Measurements from ENCODE around the gene ATG13. TPM values are rescaled to one million over a fixed set of nuclear protein-coding genes. Genes with fewer than 3 reads are reported as not detected.
A peak's percentile ranks its signal among the peaks of the same experiment; 100 is the strongest.
"Not testable (repeated sequence)": the region's sequence is repeated elsewhere in the genome, so short reads cannot be mapped to it uniquely, and the experiment has no call there.

The ATG13 gene
- total RNA-seq (100 to 1,000 TPM; 110 to 129 TPM), total RNA-seq (100 to 120 reads per million in 2 donors)

DNA sequence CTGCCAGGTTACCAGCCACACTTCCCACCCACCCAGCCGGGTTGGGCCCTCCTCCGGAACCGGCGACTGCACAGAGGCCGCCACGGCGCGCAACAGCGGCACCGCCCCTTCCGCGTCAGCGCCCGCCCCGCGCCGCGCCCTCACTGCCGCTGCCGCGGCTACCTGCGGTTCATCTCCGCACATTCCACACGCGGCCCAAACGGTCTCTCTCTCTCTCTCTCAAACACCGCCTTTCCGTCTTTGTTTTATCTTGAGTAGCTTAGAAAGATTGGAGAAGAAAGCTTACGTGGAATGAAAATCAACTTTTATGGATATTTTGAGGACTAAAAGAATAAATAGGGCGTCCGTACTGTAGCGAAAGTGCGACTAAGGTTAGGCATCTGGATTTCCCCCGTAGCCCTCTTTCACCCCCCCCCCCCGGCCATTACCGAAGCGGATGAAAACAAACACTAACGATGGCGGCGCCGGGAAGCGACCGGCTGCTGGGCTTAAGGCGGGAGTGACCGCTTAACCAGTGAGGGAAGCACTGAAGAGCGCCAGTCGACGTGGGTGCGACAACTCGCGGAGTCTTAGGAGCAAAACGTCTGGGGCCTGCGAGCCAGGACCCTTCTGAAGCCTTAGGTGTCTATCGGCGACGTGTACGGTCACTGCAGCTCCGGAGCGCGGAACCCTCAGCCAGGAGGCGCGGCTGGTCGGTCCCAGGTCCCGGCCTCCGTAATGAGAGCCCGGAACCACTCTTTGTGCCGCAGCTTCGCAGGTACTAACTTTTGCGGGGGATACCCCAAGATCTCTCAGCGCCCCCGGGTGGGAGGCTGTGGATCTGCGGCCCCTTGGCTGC is at the start of gene ATG13, which contains the start of gene HARBI1:
Gene ATG13, plus strand, starts transcription at position 420 of the 838 bp plus-strand sequence. CDS start 26,739 bp downstream, outside the sequence.
Gene HARBI1, minus strand, starts transcription at position 94 of the 838 bp plus-strand sequence. CDS start 990 bp downstream, outside the sequence.
- Mint-ChIP-seq H3K27me3 (no peaks in the 10 kb centered on the region), H3K36me3 (ENCODE audit: low read depth) (no peaks in the 10 kb centered on the region), H3K4me3 (peak within 1 kb of the TSS; percentile 96), H3K27ac (peak within 1 kb of the TSS; percentile 97), H3K4me1 (peaks cover 32% of the 10 kb centered on the region)
- H3K9me3 ChIP-seq (ENCODE audit: control insufficient read depth, low read length, poor library complexity, severe bottlenecking): no peaks in the 10 kb centered on the region
- peak; percentile 92 for ATAC-seq
- peak; percentile 86 to 90 (median 89) for DNase-seq

DNA sequence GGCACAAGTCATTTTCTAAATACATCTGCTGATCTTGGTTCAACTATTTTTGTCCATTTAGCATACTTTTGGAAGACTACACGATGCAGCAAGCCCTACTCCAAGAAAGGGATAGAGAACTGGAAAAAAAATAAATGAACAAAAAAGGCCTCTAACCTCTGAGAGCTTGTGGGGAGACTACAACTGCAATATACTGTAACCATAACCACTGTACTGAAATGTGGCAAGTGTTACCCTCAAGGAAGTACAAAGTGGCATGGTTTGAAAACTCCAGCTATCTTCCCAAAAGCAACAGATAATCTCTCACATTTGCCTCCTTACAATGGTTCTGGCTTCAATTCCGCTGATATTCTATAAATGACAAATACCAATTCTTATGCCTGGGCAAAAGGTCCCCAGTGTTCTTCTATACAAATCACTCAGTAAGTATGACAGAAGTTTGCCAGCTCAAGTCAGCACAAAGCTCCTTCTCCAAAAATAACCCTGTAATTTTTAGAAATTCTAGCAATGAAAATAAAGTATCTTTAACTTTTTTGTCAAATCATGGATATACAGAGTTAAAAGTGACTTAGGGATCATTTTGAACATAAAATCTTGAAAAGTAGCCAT is 46.5 kb upstream of the ATG13 start:
- Mint-ChIP-seq H3K4me1 (peaks cover 10% of the 10 kb centered on the region), H3K27ac (no peak overlapping the region), H3K4me3 (no peak overlapping the region), H3K27me3 (no peaks in the 10 kb centered on the region), H3K36me3 (ENCODE audit: low read depth) (no peaks in the 10 kb centered on the region)
- DNase-seq: no peak
- no peak for ATAC-seq
- no peaks in the 10 kb centered on the region for H3K9me3 ChIP-seq (ENCODE audit: control insufficient read depth, low read length, poor library complexity, severe bottlenecking)

DNA sequence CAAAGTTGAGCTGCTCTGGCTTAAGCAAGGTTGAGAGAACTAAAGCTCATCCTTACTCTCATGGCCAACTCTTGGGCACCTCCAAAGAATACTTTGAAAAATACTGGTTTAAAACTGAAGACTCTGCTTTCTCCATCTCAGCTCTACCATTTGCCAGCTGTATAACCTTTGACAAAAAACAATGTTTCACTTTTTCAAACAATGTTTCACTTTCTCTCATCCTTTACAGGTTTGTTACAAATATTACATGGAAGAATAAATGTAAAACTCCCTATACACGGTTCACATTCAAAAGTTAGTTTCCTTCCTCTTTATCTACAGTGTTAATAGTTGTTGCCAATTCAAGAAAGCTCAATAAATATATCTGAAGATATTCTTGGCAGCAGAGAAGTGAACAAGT is 42.7 kb upstream of the ATG13 start:
- Mint-ChIP-seq H3K4me3 (no peak overlapping the region), H3K36me3 (ENCODE audit: low read depth) (peaks cover 3% of the 10 kb centered on the region), H3K4me1 (peaks cover 21% of the 10 kb centered on the region), H3K27me3 (no peaks in the 10 kb centered on the region), H3K27ac (no peak overlapping the region)
- H3K9me3 ChIP-seq (ENCODE audit: control insufficient read depth, low read length, poor library complexity, severe bottlenecking): no peaks in the 10 kb centered on the region
- ATAC-seq: no peak
- DNase-seq: no peak

DNA sequence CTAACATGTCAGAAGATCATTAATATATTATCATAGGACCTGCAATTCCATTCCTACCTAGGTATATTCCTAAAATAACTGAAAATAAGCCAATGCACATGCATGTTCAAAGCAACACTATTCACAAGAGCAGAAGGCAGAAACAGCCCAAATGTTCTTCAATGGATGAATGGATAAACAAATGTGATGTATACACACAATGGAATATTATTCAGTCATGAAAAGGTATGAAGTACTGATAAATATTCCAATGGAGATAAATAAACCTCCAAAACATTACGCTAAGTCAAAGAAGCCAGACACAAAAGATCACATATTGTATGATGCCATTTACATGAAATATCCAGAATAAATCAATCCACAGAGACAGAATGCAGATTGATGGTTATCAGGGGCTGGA is 40.3 kb upstream of the ATG13 start:
- Mint-ChIP-seq H3K27me3 (no peaks in the 10 kb centered on the region), H3K4me3 (no peak overlapping the region), H3K4me1 (peaks cover 26% of the 10 kb centered on the region), H3K36me3 (ENCODE audit: low read depth) (peaks cover 7% of the 10 kb centered on the region), H3K27ac (no peak overlapping the region)
- H3K9me3 ChIP-seq (ENCODE audit: control insufficient read depth, low read length, poor library complexity, severe bottlenecking): no peaks in the 10 kb centered on the region
- DNase-seq (no peak), ATAC-seq (no peak)

DNA sequence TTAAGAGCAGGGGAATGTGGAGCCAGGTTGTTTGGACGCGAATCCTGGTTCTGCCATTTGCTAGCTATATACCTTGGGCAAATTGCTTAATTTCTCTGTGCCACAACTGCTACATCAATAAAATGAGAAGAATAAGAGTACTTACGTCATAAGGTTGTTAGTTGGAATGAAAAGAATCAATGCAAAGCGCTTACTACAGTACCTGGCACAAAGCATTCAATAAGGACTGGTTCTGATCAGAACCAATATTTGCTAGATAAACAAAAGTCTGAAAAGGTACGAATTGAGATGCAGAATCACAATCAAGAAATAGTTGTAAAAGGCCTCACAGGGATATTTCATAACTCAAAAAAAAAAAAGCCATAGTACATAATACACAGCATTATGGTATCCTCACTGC is 34.8 kb upstream of the ATG13 start:
- ATAC-seq (no peak), DNase-seq (no peak)
- H3K27me3 Mint-ChIP-seq: no peaks in the 10 kb centered on the region
- peak overlapping the region; percentile 37 for H3K27ac Mint-ChIP-seq
- H3K9me3 ChIP-seq (ENCODE audit: control insufficient read depth, low read length, poor library complexity, severe bottlenecking): no peaks in the 10 kb centered on the region
- peaks cover 34% of the 10 kb centered on the region for H3K4me1 Mint-ChIP-seq
- H3K36me3 Mint-ChIP-seq (ENCODE audit: low read depth): peaks cover 6% of the 10 kb centered on the region
- H3K4me3 Mint-ChIP-seq: no peak overlapping the region

DNA sequence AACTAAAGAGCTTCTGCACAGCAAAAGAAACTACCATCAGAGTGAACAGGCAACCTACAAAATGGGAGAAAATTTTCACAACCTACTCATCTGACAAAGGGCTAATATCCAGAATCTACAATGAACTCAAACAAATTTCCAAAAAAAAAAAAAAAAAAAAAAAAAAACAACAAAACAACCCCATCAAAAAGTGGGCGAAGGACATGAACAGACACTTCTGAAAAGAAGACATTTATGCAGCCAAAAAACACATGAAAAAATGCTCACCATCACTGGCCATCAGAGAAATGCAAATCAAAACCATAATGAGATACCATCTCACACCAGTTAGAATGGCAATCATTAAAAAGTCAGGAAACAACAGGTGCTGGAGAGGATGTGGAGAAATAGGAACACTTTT is 33.8 kb upstream of the ATG13 start:
- ATAC-seq; H3K27me3 Mint-ChIP-seq; DNase-seq; H3K27ac Mint-ChIP-seq; H3K9me3 ChIP-seq (ENCODE audit: control insufficient read depth, low read length, poor library complexity, severe bottlenecking); H3K36me3 Mint-ChIP-seq (ENCODE audit: low read depth); H3K4me3 Mint-ChIP-seq: not testable (repeated sequence)
- H3K4me1 Mint-ChIP-seq: peaks cover 38% of the 10 kb centered on the region

DNA sequence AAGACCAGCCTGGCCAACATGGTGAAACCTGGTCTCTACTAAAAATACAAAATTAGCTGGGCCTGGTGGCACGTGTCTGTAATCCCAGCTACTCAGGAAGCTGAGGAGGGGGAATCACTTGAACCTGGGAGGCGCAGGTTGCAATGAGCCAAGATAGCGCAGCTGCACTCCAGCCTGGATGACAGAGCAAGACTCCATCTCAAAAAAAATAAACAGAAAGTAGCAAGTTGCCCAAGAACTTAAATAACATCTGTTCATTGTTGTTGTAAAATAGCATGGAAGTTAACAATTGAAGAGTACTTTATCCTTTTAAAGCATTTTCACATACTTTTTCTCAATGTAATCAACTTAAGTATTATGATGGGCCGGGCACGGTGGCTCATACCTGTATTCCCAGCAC is 29.2 kb upstream of the ATG13 start:
- no peak for ATAC-seq
- no peaks in the 10 kb centered on the region for H3K9me3 ChIP-seq (ENCODE audit: control insufficient read depth, low read length, poor library complexity, severe bottlenecking)
- H3K4me3 Mint-ChIP-seq: no peak overlapping the region
- no peaks in the 10 kb centered on the region for H3K27me3 Mint-ChIP-seq
- H3K36me3 Mint-ChIP-seq (ENCODE audit: low read depth): peaks cover 6% of the 10 kb centered on the region
- no peak for DNase-seq
- peaks cover 40% of the 10 kb centered on the region for H3K4me1 Mint-ChIP-seq
- no peak overlapping the region for H3K27ac Mint-ChIP-seq

DNA sequence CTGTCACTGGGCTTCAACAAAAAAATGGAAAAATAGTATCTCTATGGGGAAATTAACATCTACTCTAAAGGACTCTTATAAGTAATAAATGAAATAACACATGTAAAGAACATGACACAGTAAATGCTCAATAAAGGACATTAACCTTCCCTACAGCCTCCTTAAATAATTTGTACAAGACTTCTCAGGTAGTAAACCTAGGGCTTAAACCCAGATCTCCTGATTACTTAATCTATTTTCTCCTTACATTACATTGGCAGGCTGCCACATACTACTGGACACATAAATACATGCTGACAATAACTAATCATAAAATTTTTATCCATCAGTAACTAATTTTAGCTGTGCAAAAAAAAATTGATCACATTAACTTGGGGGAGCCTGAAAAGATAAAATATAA is 28.4 kb upstream of the ATG13 start:
- no peak for DNase-seq

DNA sequence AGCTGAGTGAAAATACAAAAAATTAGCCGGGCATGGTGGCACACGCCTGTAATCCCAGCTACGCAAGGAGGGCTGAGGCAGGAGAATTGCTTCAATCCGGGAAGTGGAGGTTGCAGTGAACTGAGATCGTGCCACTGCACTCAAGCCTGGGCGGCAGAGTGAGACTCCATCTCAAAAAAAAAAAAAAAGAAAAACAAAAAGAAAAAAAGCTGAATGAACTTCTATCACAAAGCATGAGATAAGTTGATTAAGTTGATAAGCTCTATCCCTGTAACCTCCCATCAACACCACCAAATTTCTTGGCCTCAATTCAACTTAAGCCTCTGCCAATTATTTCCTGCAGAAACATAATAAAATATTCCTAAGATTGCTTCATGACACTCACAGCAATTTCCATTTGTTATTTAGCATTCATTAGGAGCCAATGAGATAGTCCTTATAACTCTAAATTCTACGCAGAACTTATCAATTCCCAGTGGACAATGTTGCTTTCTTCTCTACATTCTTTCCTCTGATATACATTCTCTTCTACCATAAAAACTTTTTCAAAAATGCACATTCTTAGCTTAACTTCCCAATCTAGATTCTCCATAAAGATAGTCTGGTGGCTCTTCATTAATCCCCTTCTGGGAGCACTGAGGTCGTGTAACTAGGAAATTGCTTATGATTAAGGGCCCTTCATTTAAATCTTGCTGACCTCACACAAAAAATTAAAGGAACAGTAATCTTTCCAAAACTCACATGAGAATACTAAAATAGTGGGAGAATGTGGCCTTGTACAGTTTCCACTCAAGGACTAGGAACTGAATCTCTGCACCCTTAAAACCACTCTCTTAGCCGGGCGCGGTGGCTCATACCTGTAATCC is 26.4 kb upstream of the ATG13 start:
- peaks cover 46% of the 10 kb centered on the region for H3K4me1 Mint-ChIP-seq
- peak overlapping the region; percentile 75 for H3K4me3 Mint-ChIP-seq
- no peak overlapping the region for H3K27ac Mint-ChIP-seq
- H3K9me3 ChIP-seq (ENCODE audit: control insufficient read depth, low read length, poor library complexity, severe bottlenecking): no peaks in the 10 kb centered on the region
- H3K27me3 Mint-ChIP-seq: no peaks in the 10 kb centered on the region
- peaks cover 8% of the 10 kb centered on the region for H3K36me3 Mint-ChIP-seq (ENCODE audit: low read depth)
- DNase-seq (no peak), ATAC-seq (no peak)

More for the DNA sequence above, 28.4 kb upstream of the ATG13 start:
- Mint-ChIP-seq H3K27ac (no peak overlapping the region), H3K36me3 (ENCODE audit: low read depth) (peaks cover 8% of the 10 kb centered on the region), H3K4me3 (no peak overlapping the region), H3K4me1 (peaks cover 44% of the 10 kb centered on the region), H3K27me3 (no peaks in the 10 kb centered on the region)
- no peak for ATAC-seq
- no peaks in the 10 kb centered on the region for H3K9me3 ChIP-seq (ENCODE audit: control insufficient read depth, low read length, poor library complexity, severe bottlenecking)

DNA sequence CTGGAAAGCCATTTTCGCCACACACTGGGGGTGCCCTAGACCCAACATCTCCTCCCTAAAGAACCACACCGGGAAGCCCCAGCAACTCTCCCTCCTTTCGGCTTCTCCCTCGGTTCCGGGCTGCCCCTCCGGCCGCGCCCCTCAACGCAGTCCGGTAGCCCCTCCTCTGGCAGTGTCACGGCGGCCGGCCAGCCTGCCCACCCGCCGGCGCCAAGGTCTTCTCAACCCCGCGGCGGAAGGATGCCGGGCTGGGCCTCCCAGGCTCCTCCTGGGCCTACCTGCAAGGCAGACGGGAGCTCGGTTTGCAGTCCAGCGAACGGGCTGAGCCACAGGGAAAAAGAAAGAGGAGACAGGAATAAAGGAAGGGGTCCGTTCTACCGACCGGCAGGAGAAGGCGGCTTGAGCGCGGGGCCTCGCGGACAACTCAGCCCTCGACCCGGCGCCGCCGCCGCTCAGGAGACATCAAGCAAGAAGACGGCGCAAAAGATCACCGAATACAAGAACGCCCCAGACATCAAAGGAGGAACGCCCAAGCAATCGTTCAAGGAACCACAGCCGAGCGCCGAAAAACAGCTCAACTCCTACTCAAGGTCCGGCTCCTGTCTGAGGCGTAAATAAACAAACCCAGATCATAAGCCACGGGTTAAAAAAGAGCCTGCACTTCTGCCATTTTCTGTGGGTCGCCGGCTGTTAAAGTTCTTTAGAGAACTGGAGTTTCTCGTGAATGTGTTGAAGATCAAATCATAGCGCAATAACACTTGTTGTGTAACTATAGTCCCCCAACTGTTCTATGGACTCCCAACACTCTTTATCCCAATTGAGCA is 23.6 kb upstream of the ATG13 start, which contains the start of gene AMBRA1:
Gene AMBRA1, minus strand, starts transcription at position 474 of the 824 bp plus-strand sequence. CDS start 45,643 bp downstream, outside the sequence.
- H3K9me3 ChIP-seq (ENCODE audit: control insufficient read depth, low read length, poor library complexity, severe bottlenecking): no peaks in the 10 kb centered on the region
- H3K27me3 Mint-ChIP-seq: no peaks in the 10 kb centered on the region
- H3K4me1 Mint-ChIP-seq: peaks cover 33% of the 10 kb centered on the region
- ATAC-seq (peak; percentile 96), DNase-seq (peak; percentile 50 to 71 (median 60))
- peak within 1 kb of the TSS; percentile 95 for H3K27ac Mint-ChIP-seq
- H3K4me3 Mint-ChIP-seq: peak within 1 kb of the TSS; percentile 97
- H3K36me3 Mint-ChIP-seq (ENCODE audit: low read depth): peaks cover 6% of the 10 kb centered on the region

DNA sequence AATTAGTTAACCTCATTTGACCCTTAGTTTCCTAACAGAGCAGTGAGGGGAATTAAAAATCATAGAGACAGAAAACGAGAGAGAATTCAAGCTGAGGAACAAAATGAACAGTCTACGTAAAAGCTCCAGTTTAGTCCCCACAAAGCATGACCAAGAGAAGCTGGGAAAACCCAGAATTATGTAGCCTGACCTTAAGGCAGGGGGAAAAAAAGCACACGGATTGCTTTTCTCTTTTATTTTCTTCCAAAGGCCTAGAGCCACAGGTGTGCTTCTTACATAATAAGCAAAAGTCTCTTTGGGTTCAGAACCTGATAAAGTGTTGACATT is 23.0 kb upstream of the ATG13 start:
- peaks cover 6% of the 10 kb centered on the region for H3K36me3 Mint-ChIP-seq (ENCODE audit: low read depth)
- ATAC-seq (no peak), DNase-seq (no peak)
- peak overlapping the region; percentile 95 for H3K27ac Mint-ChIP-seq
- no peaks in the 10 kb centered on the region for H3K9me3 ChIP-seq (ENCODE audit: control insufficient read depth, low read length, poor library complexity, severe bottlenecking)
- H3K4me3 Mint-ChIP-seq: peak overlapping the region; percentile 97
- peaks cover 27% of the 10 kb centered on the region for H3K4me1 Mint-ChIP-seq
- no peaks in the 10 kb centered on the region for H3K27me3 Mint-ChIP-seq

DNA sequence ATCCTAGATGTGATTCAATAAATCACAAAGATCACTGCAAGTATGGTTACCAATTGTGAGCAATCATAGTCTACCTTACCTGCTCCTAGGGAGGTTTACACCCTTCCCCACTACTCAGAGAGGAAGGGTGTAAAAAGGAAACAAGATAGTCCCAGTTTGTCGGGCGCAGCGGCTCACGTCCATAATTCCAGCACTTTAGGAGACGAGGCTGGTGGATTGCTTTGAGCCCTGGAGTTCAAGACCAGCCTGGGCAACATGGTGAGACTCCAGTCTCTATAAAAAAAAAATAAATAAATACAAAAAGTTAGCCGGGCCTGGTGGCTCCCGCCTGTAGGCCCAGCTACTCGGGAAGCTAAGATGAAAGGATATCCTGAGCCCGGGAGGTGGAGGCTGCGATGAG is 22.6 kb upstream of the ATG13 start:
- DNase-seq: no peak
- Mint-ChIP-seq H3K36me3 (ENCODE audit: low read depth) (peaks cover 6% of the 10 kb centered on the region), H3K27me3 (no peaks in the 10 kb centered on the region), H3K4me3 (no peak overlapping the region), H3K4me1 (peaks cover 26% of the 10 kb centered on the region), H3K27ac (no peak overlapping the region)
- H3K9me3 ChIP-seq (ENCODE audit: control insufficient read depth, low read length, poor library complexity, severe bottlenecking): no peaks in the 10 kb centered on the region
- ATAC-seq: no peak

Measured in T-helper 17 cell (primary cell).